ENCODE data around the gene MEF2C. TPM values are rescaled to one million over a fixed set of nuclear protein-coding genes. Genes with fewer than 3 reads are reported as not detected.
A peak's percentile ranks its signal among the peaks of the same experiment; 100 is the strongest.

Gene MEF2C
- total RNA-seq, 1 donor from 2014 or later: 0.26 TPM

- H3K4me2 ChIP-seq: no peak overlapping the region
- TF ChIP-seq CTCF (IDR thresholded peaks at IDR 0.05) (peak; percentile 70), EZH2 (IDR thresholded peaks at IDR 0.05) (no peak)
- H3K27ac ChIP-seq: no peak overlapping the region
These were observed 155.2 kb downstream of the MEF2C start for GRCh38 chr5:88727705-88728313.

GRCh38 chr5:88725454-88725853 lies 157.5 kb downstream of the MEF2C start:
- no peaks in the 10 kb centered on the region for H3K36me3 ChIP-seq
- DNase-seq (ENCODE audit: low spot score): no peak
- peaks cover 18% of the 10 kb centered on the region for H3K4me1 ChIP-seq
- Mint-ChIP-seq H3K36me3 (no peaks in the 10 kb centered on the region), H3K27me3 (ENCODE audit: insufficient read depth, low read depth) (peaks cover 3% of the 10 kb centered on the region), H3K9me3 (no peaks in the 10 kb centered on the region), H3K27ac (no peak overlapping the region), H3K4me1 (peaks cover 7% of the 10 kb centered on the region), H3K4me3 (no peak overlapping the region)
- H3K9ac ChIP-seq: no peak overlapping the region
- no peaks in the 10 kb centered on the region for H4K20me1 ChIP-seq (ENCODE audit: low read depth)
- H3K27ac ChIP-seq: no peak overlapping the region
- peaks cover 20% of the 10 kb centered on the region for H3F3A ChIP-seq (ENCODE audit: low read depth)
- no peak overlapping the region for H2AFZ ChIP-seq (replicated peaks)
- H3K27me3 ChIP-seq: peaks cover 18% of the 10 kb centered on the region
- H3K4me3 ChIP-seq: no peak overlapping the region
- H3K9me3 ChIP-seq (ENCODE audit: low read depth): no peaks in the 10 kb centered on the region
- H3K4me2 ChIP-seq: no peak overlapping the region
- TF ChIP-seq EZH2phosphoT487 (IDR thresholded peaks at IDR 0.05): no peak
- no peak for TF ChIP-seq EZH2 (IDR thresholded peaks at IDR 0.05)
- TF ChIP-seq CTCF (IDR thresholded peaks at IDR 0.05): no peak
- H3K79me2 ChIP-seq (ENCODE audit: low read depth): no peaks in the 10 kb centered on the region

More at GRCh38 chr5:88727705-88728313, 155.2 kb downstream of the MEF2C start:
- no peaks in the 10 kb centered on the region for H3K36me3 Mint-ChIP-seq
- peak; percentile 39 for DNase-seq (ENCODE audit: low spot score)
- no peaks in the 10 kb centered on the region for H3K9me3 Mint-ChIP-seq
- H3K27me3 Mint-ChIP-seq (ENCODE audit: insufficient read depth, low read depth): no peaks in the 10 kb centered on the region
- H3K4me3 Mint-ChIP-seq: no peak overlapping the region
- Histone ChIP-seq H3K79me2 (ENCODE audit: low read depth) (no peaks in the 10 kb centered on the region), H3K9ac (no peak overlapping the region), H4K20me1 (ENCODE audit: low read depth) (no peaks in the 10 kb centered on the region), H3K4me1 (peaks cover 31% of the 10 kb centered on the region), H2AFZ (replicated peaks) (no peak overlapping the region), H3K36me3 (no peaks in the 10 kb centered on the region), H3F3A (ENCODE audit: low read depth) (peaks cover 26% of the 10 kb centered on the region), H3K9me3 (ENCODE audit: low read depth) (no peaks in the 10 kb centered on the region), H3K27me3 (peaks cover 9% of the 10 kb centered on the region), H3K4me3 (no peak overlapping the region)
- H3K4me1 Mint-ChIP-seq: peaks cover 15% of the 10 kb centered on the region
- H3K27ac Mint-ChIP-seq: no peak overlapping the region

GRCh38 chr5:88724201-88724600 lies 158.8 kb downstream of the MEF2C start:
- Histone ChIP-seq H3K4me2 (no peak overlapping the region), H4K20me1 (ENCODE audit: low read depth) (no peaks in the 10 kb centered on the region), H3K9ac (no peak overlapping the region), H3K9me3 (ENCODE audit: low read depth) (no peaks in the 10 kb centered on the region), H3K79me2 (ENCODE audit: low read depth) (no peaks in the 10 kb centered on the region), H3K27me3 (peaks cover 18% of the 10 kb centered on the region), H3K27ac (no peak overlapping the region), H3F3A (ENCODE audit: low read depth) (peaks cover 20% of the 10 kb centered on the region), H3K36me3 (no peaks in the 10 kb centered on the region), H3K4me1 (peaks cover 11% of the 10 kb centered on the region), H2AFZ (replicated peaks) (no peak overlapping the region), H3K4me3 (no peak overlapping the region)
- DNase-seq (ENCODE audit: low spot score): no peak
- H3K4me3 Mint-ChIP-seq: no peak overlapping the region
- no peaks in the 10 kb centered on the region for H3K36me3 Mint-ChIP-seq
- no peaks in the 10 kb centered on the region for H3K4me1 Mint-ChIP-seq
- H3K27me3 Mint-ChIP-seq (ENCODE audit: insufficient read depth, low read depth): peaks cover 5% of the 10 kb centered on the region
- H3K9me3 Mint-ChIP-seq: no peaks in the 10 kb centered on the region
- TF ChIP-seq CTCF (IDR thresholded peaks at IDR 0.05) (peak; percentile 50), EZH2 (IDR thresholded peaks at IDR 0.05) (no peak)
- no peak overlapping the region for H3K27ac Mint-ChIP-seq
